Mucosa of stomach (tissue), 1 donor: Measurements from ENCODE around the gene GPER1.

Source experiments
- H3K27me3 ChIP-seq: one replicate; pipeline ENCODE4 v1.7.0; 2013; ENCODE audit warnings: mild to moderate bottlenecking, low read length; ENCODE audit not compliant: control insufficient read depth, insufficient read depth
- H3K36me3 ChIP-seq: one replicate; pipeline ENCODE4 v1.7.0; 2013; ENCODE audit warnings: low read length; ENCODE audit not compliant: control insufficient read depth, insufficient read depth
- H3K4me1 ChIP-seq: one replicate; pipeline ENCODE4 v1.7.0; 2013; ENCODE audit warnings: mild to moderate bottlenecking, low read length; ENCODE audit not compliant: control insufficient read depth, insufficient read depth
- H3K4me3 ChIP-seq: one replicate; pipeline ENCODE4 v1.7.0; 2013; ENCODE audit warnings: low read length
- H3K9ac ChIP-seq: one replicate; pipeline ENCODE4 v1.7.0; 2013; ENCODE audit warnings: mild to moderate bottlenecking, low read length, moderate library complexity
- H3K9me3 ChIP-seq: one replicate; pipeline ENCODE4 v1.7.0; 2013; ENCODE audit warnings: mild to moderate bottlenecking, low read length, moderate library complexity; ENCODE audit not compliant: control insufficient read depth
- donor health status: Pancreatic carcinoma.

The GPER1 gene

DNA sequence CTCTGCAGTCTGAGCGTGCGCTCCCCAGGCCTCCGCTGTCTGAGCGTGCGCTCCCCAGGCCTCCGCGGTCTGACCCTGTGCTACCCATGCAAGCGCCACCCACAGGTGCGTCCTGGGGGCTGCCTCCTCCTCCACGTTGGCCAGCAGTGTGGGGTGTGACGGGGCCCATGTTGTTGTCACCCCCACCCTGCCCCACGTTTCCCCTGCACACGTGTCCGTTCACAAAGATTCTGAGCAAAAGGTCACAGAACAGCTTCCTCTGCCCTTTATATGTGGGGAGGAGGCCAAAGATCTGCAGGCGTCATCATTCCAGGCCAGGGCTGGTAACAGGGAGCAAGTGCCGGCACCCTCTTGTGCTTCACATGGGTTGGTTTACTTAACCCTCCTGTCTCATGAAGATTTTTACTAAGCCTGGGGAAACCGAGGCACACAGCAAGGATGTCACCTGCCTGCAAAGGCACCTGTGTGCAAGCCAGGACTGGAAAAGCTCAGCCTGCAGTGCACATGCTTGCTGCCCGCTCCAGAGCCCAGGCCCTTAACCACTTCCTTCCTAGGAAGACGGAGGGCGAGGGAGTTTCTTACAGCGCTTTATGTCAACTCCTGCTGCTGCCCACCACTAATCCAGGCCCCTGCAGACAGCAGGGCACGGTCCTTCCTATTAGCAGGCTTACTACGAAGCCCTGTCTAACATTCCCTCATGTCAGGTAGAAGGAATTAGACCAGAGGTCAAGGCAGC is 38.7 kb upstream of the GPER1 start:
- H3K9ac ChIP-seq: no peak overlapping the region
- no peaks in the 10 kb centered on the region for H3K36me3 ChIP-seq
- peaks cover 37% of the 10 kb centered on the region for H3K4me1 ChIP-seq
- H3K9me3 ChIP-seq: no peaks in the 10 kb centered on the region
- no peak overlapping the region for H3K4me3 ChIP-seq
- H3K27me3 ChIP-seq: no peaks in the 10 kb centered on the region

DNA sequence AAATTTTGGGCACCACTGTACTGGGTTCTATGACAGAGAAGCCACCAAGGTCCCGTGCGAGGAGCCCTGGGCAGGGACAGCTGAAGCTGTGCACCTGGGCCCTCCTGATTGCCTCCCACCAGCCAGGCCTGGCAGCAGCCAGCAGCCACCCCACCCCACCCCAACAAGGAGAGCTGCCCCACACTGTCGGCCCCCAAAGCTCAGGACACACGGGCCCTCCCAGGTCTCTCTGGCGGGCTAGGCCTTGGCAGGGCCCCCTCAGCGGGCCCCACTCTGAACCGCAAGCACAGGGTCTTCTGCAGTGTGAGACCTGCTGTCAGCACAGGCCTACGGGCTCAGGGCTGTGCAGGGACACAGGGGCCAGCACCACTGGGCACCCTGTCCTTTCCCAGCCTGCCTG is 38.1 kb upstream of the GPER1 start:
- Histone ChIP-seq H3K27me3 (no peaks in the 10 kb centered on the region), H3K9ac (no peak overlapping the region), H3K4me1 (peaks cover 41% of the 10 kb centered on the region)

DNA sequence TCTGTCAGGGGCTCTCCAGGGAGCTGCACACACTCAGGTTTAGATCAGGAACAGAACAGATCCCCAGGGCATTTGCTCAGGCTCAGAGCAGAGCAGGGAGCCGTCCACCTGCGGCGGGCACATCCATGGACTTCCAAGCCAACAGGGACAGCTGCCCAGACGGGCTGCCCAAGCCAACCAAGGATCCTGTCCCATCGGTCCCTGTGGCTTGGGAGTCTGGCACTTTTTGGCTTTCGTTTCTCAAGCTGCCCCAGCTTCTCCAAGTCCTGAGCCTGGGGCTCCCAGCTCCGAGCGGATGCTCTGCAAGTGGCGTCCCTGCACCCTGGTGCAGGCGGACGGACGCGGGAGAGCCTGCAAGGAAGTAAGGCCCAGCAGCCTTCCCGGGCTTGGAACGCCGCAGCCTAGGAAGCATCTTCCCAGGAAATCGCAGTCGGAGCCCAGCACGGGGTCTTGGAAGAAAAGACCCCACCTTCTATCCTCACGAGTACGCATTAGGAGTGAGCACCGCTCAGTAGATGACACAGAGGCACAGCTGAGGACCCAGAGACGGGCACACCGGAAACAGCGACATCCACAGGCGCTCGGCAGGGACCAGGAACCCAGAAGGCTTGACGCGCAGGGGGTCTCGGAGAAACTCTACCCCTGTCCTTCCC is 37.5 kb upstream of the GPER1 start:
- Histone ChIP-seq H3K36me3 (no peaks in the 10 kb centered on the region), H3K9ac (no peak overlapping the region), H3K4me1 (peaks cover 41% of the 10 kb centered on the region), H3K4me3 (no peak overlapping the region), H3K27me3 (no peaks in the 10 kb centered on the region), H3K9me3 (no peaks in the 10 kb centered on the region)

More for the DNA sequence above, 38.1 kb upstream of the GPER1 start:
- Histone ChIP-seq H3K36me3 (no peaks in the 10 kb centered on the region), H3K9me3 (no peaks in the 10 kb centered on the region), H3K4me3 (no peak overlapping the region)

DNA sequence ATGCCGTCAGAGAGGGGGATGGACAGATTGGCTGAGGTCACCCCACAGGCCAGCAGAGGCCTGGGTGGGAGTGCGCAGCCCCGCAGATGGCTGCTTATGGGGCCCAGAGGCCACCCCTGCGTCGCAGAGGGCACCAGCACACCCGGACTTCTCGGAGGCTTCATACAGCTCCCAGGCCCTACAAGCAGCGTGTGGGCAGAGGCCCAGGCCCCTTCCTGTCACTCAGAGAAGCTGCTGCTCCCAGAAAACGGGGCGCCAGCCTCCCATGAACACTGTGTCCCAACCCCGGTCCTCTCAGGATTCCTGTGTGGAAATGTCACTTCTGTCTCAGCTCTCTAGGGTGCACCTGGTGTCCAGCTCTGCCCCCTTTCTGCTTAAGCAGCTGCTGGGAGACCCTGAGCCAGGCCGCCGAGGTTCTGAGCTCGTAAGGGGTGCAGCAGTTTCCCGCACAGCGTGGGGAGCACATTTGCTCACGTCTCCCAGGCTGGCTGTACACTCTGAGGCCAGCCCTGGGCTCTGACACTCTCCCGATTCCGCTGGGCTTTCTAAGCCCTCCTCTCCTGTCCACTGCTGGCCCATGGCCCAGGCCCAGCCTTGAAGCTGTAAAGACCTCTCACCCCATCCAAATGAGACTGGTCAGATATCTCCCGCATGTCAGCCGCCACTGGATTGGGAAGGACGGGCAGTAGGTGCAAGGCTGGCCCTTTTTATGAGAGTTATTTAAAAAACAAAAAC is 36.8 kb upstream of the GPER1 start:
- Histone ChIP-seq H3K27me3 (no peaks in the 10 kb centered on the region), H3K36me3 (no peaks in the 10 kb centered on the region), H3K4me1 (peaks cover 41% of the 10 kb centered on the region), H3K4me3 (no peak overlapping the region), H3K9ac (no peak overlapping the region), H3K9me3 (no peaks in the 10 kb centered on the region)

DNA sequence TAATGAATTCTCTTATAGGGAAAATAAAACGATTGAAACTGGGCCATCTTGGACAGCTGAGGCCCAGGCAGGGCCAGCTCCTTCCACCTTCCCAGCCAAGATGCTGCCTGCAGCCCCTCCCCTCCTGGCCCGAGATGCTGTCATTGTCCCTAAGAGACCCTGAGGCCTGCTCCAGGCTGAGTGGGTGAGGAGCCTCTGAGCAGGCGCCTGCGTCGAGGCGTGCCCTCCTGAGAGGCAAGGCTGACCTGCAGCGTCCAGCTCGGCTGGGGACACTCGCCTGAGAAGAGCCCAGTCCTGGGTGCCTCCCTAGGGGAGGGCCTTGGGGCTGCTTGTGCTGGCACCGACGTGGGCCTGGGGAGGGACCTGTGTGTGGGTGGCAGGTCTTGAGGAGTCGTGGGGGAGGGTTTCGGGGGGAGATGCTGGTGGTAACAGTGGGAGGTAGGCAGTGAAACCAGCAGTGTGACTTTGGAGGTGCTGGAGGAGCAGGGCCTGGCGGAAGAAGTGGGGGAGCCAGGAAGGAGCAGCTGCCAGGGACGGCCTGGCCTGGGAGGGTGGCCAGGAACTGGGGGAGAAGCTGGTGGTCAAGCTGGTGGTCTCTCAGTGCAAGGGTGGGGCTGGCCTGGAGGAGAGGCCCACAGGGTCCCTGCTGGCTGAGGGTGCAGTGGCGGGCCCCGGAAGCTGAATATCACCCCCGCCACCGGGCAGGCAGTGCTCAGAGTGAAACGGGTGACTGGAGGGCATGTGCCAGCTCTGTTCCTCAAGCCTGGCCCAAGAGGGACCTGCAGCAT is 35.7 kb upstream of the GPER1 start:
- Histone ChIP-seq H3K9ac (no peak overlapping the region), H3K9me3 (no peaks in the 10 kb centered on the region), H3K4me3 (no peak overlapping the region), H3K4me1 (peaks cover 34% of the 10 kb centered on the region), H3K36me3 (no peaks in the 10 kb centered on the region), H3K27me3 (no peaks in the 10 kb centered on the region)

DNA sequence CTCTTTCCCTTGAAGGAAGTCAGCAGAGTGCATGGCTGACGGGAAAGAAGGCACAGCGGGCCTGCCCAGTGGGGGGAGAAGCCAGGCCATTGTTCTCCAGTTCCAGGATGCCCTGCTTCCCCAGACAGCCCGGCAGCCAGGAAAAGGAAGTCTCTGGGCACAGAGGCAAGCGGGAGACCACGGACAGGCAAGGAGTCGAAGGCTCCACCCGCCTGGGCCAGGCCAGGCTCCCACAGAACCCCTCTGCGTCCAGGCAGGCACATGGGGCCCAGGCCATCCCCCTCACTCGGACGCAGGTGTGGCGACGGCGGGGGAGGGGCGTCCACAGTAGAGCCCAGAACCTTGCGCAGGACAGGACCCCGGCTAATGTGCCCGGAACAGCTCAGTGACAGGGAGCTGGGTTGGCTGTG is 34.9 kb upstream of the GPER1 start:
- H3K9ac ChIP-seq: no peak overlapping the region
- H3K4me3 ChIP-seq: no peak overlapping the region

DNA sequence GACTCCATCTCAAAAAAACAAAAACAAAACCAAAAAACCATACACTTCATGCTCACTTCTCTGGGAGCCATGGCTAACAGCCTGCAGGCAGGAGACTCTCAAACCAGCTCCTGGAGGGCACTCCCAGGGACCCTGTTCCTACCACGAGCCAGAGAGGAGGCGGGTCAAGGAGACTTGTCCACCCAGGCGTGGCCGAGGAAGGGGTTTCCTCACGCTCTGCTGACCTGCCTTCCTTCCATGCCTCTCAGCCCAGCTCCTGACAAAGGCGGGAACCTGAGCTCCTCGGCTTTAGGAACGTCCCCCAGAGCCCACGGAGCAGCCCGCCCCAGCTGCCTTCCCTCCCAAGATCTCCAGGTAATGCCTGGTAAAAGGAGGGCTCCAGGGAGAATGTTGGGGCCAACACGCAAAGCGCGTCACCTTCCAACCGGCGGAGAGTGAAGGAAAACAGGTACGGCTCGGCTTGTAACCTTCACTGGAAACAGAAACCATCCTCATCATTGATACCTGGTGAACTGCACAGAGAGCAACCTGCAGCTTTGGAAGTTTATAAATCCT is 34.0 kb upstream of the GPER1 start:
- H3K4me3 ChIP-seq: no peak overlapping the region
- H3K4me1 ChIP-seq: peaks cover 23% of the 10 kb centered on the region
- no peaks in the 10 kb centered on the region for H3K9me3 ChIP-seq
- H3K27me3 ChIP-seq: no peaks in the 10 kb centered on the region
- H3K9ac ChIP-seq: no peak overlapping the region
- no peaks in the 10 kb centered on the region for H3K36me3 ChIP-seq

More for the DNA sequence above, 34.9 kb upstream of the GPER1 start:
- no peaks in the 10 kb centered on the region for H3K27me3 ChIP-seq
- no peaks in the 10 kb centered on the region for H3K36me3 ChIP-seq
- peaks cover 26% of the 10 kb centered on the region for H3K4me1 ChIP-seq
- H3K9me3 ChIP-seq: no peaks in the 10 kb centered on the region

DNA sequence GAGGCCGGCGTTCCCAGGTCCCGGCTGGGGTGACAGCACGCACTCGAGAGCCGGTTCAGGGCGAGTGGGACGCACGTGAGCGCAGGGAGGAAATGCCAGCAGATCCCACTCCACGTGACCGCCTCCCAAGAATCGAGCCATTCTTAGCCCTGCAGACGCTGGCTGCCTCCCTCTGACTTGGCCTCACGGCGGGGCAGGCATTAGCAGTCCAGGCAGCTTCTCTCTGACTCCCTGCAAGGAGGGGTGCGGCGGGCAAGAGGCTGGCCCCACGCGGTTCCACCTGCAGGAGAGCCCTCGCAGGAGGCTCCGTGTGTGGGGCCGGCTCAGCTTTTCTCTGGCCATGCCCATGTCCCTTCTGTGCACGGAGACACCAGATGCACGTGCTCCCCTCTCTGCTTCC is 33.5 kb upstream of the GPER1 start:
- Histone ChIP-seq H3K4me3 (no peak overlapping the region), H3K9ac (no peak overlapping the region), H3K36me3 (no peaks in the 10 kb centered on the region), H3K4me1 (peaks cover 23% of the 10 kb centered on the region), H3K27me3 (no peaks in the 10 kb centered on the region), H3K9me3 (no peaks in the 10 kb centered on the region)

DNA sequence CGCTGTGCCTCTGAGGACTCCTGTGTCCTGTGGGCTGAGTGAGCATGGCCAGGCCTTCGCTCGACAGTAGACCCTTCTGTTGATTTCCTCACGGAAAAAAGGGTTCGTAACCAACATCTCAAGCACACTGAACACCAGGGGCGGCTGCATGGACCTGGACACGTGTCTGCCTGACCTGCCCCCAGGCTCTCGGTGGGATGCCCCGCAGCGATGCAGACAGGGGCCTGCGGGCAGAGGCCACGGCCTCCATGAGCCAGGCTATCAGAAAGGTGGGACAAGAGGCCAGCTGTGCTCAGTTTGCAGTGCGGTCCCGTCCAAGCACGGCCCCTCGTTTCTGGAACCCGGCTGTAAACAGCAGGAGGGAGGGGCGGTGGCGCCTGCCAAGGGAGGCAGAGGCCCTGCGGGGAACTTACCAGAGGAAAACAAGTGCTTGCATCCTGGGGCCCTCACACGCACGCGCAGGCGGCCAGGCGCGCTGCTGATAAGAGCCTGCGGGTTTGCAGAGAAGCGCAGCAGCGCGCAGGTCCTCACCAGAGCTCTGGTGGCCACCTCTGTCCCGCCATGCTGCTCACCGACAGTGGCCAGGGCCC is 33.0 kb upstream of the GPER1 start:
- no peak overlapping the region for H3K9ac ChIP-seq
- H3K9me3 ChIP-seq: no peaks in the 10 kb centered on the region
- no peak overlapping the region for H3K4me3 ChIP-seq
- peaks cover 23% of the 10 kb centered on the region for H3K4me1 ChIP-seq
- H3K27me3 ChIP-seq: no peaks in the 10 kb centered on the region
- H3K36me3 ChIP-seq: no peaks in the 10 kb centered on the region

DNA sequence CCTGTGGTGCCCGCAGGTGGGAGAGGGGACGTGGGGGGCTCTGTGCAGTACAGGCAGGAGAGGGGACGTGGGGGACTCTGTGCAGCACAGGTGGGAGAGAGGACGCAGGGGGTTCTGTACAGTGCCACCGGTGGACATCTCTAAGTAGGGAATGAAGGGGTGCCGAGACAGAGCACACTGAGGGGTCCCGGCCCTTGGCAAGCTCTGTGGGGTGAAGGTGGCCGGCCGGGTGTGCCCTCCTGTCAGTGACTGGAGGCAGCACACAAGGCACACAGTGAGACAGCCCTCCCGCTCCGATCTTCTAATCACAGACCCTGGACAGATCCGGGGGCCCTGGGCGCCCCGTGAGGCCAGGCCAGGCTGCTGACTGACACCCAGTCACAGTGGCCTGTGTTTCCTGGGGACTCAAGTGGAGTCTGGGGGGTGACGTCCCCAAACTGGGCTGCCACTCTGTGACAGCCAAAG is 32.4 kb upstream of the GPER1 start:
- no peaks in the 10 kb centered on the region for H3K27me3 ChIP-seq
- peaks cover 29% of the 10 kb centered on the region for H3K4me1 ChIP-seq
- no peaks in the 10 kb centered on the region for H3K9me3 ChIP-seq
- no peak overlapping the region for H3K9ac ChIP-seq
- no peaks in the 10 kb centered on the region for H3K36me3 ChIP-seq
- H3K4me3 ChIP-seq: no peak overlapping the region
